Peyer's patch (tissue), 4 donors: ENCODE measurements around the gene INPP5A.

Source experiments
- CTCF ChIP-seq, 6 experiments: fragments of 450-650 bp in 4 of 6; fragments of 200-600 bp in 2 of 6; sonication (generic) in 1 of 6; IDR thresholded peaks; one replicate each; pipeline ENCODE4 v1.5.1; 2017 to 2019; ENCODE audit warnings: antibody characterized with exemption in 6 of 6, mild to moderate bottlenecking in 3 of 6, moderate library complexity in 1 of 6
- POLR2A ChIP-seq, 2 donors: fragments of 450-650 bp; IDR thresholded peaks; one replicate each; pipeline ENCODE4 v1.5.1; 2017; ENCODE audit warnings: antibody characterized with exemption in 2 of 2, mild to moderate bottlenecking in 2 of 2, moderate library complexity in 2 of 2

GRCh38 chr10:132497861-132498561 is 39.6 kb upstream of the INPP5A start:
- no peak for TF ChIP-seq POLR2A (IDR thresholded peaks at IDR 0.05)
- no peak for TF ChIP-seq CTCF (IDR thresholded peaks at IDR 0.05)
